ENCODE results near the gene SETD1A. TPM values are rescaled to one million over a fixed set of nuclear protein-coding genes. Genes with fewer than 3 reads are reported as not detected.

SETD1A gene
- total RNA-seq, 1 experiment from 2014 or later: 33.2 TPM

GRCh38 chr16:30966033-30966619, 8.6 kb downstream of the SETD1A start:
- no peak overlapping the region for H3K4me3 ChIP-seq
- H2AFZ ChIP-seq: no peak overlapping the region
- ChIA-PET CTCF (no interaction called here), POLR2A (ENCODE audit: unreplicated experiment) (interaction anchor here (0.7 kb wide), 1 partner anchor 151 kb away, joined by 5 read pairs; the partner anchor contains the start of gene KAT8)
- no peaks in the 10 kb centered on the region for H3K27me3 ChIP-seq (ENCODE audit: insufficient read depth, low read depth)
- intact Hi-C loops (cut with micrococcal nuclease; ENCODE audit: unreplicated experiment): no loop called here
- H3F3A ChIP-seq (ENCODE audit: insufficient read depth, low read depth): no peaks in the 10 kb centered on the region; the same call in 1 of the 2 replicates
- no peak overlapping the region for H3K27ac ChIP-seq
- H3K4me1 ChIP-seq (replicated peaks; ENCODE audit: insufficient read depth): no peaks in the 10 kb centered on the region
- no peak overlapping the region for H3K4me2 ChIP-seq
- no peaks in the 10 kb centered on the region; the same call in 1 of the 2 replicates for H3K79me2 ChIP-seq (ENCODE audit: low read depth)
- no peak for TF ChIP-seq EZH2 (IDR thresholded peaks at IDR 0.05; ENCODE audit: low read depth)
- TF ChIP-seq CTCF (conservative IDR thresholded peaks at IDR 0.05): no peak
- H3K36me3 ChIP-seq (ENCODE audit: low read depth): peaks cover 55% of the 10 kb centered on the region
- H3K9me2 ChIP-seq (ENCODE audit: insufficient read depth): no peaks in the 10 kb centered on the region
- peak in 1 of 2 experiments; percentile 12 for DNase-seq
- BruUV-seq (replicated peaks): no TSS peak
- peaks cover 11% of the 10 kb centered on the region for H4K20me1 ChIP-seq (ENCODE audit: insufficient read depth)
- no peaks in the 10 kb centered on the region for H3K9me3 ChIP-seq (ENCODE audit: insufficient read depth, low read depth)

GRCh38 chr16:30967795-30968194, 10.2 kb downstream of the SETD1A start:
- H3K36me3 ChIP-seq (ENCODE audit: low read depth): peaks cover 54% of the 10 kb centered on the region
- H4K20me1 ChIP-seq (ENCODE audit: insufficient read depth): peaks cover 7% of the 10 kb centered on the region
- no peaks in the 10 kb centered on the region for H3K27me3 ChIP-seq (ENCODE audit: insufficient read depth, low read depth)
- H3K9me3 ChIP-seq (ENCODE audit: insufficient read depth, low read depth): no peaks in the 10 kb centered on the region
- H3F3A ChIP-seq (ENCODE audit: insufficient read depth, low read depth): no peaks in the 10 kb centered on the region
- no peak overlapping the region for H3K4me3 ChIP-seq
- H3K4me2 ChIP-seq: no peak overlapping the region
- ChIA-PET POLR2A (ENCODE audit: unreplicated experiment) (no interaction called here), CTCF (no interaction called here)
- peak in 1 of 2 experiments; percentile 26 for DNase-seq
- no peaks in the 10 kb centered on the region; the same call in 1 of the 2 replicates for H3K79me2 ChIP-seq (ENCODE audit: low read depth)
- H3K27ac ChIP-seq: no peak overlapping the region
- no TSS peak for BruUV-seq (replicated peaks)
- TF ChIP-seq EZH2 (IDR thresholded peaks at IDR 0.05; ENCODE audit: low read depth): no peak
- TF ChIP-seq CTCF (conservative IDR thresholded peaks at IDR 0.05): no peak
- H3K4me1 ChIP-seq (replicated peaks; ENCODE audit: insufficient read depth): no peaks in the 10 kb centered on the region
- H2AFZ ChIP-seq: no peak overlapping the region
- intact Hi-C loops (cut with micrococcal nuclease; ENCODE audit: unreplicated experiment): no loop called here
- no peaks in the 10 kb centered on the region for H3K9me2 ChIP-seq (ENCODE audit: insufficient read depth)

- Histone ChIP-seq H3K36me3 (ENCODE audit: low read depth) (peaks cover 53% of the 10 kb centered on the region), H3K9me3 (ENCODE audit: insufficient read depth, low read depth) (no peaks in the 10 kb centered on the region), H3K9me2 (ENCODE audit: insufficient read depth) (no peaks in the 10 kb centered on the region), H3K4me2 (no peak overlapping the region), H3K4me1 (replicated peaks; ENCODE audit: insufficient read depth) (no peaks in the 10 kb centered on the region), H4K20me1 (ENCODE audit: insufficient read depth) (peaks cover 7% of the 10 kb centered on the region), H3K4me3 (no peak overlapping the region), H3K79me2 (ENCODE audit: low read depth) (no peaks in the 10 kb centered on the region), H3K27ac (no peak overlapping the region), H2AFZ (no peak overlapping the region), H3K27me3 (ENCODE audit: insufficient read depth, low read depth) (no peaks in the 10 kb centered on the region), H3F3A (ENCODE audit: insufficient read depth, low read depth) (no peaks in the 10 kb centered on the region)
- ChIA-PET CTCF (interaction anchor here (0.7 kb wide), 1 partner anchor 487 kb away, joined by 4 read pairs; no protein-coding TSS in a partner anchor), POLR2A (ENCODE audit: unreplicated experiment) (no interaction called here)
- TF ChIP-seq EZH2 (IDR thresholded peaks at IDR 0.05; ENCODE audit: low read depth) (no peak), CTCF (conservative IDR thresholded peaks at IDR 0.05) (no peak)
- BruUV-seq (replicated peaks): no TSS peak
- intact Hi-C loops (cut with micrococcal nuclease; ENCODE audit: unreplicated experiment): no loop called here
- peak in 1 of 2 experiments; percentile 5 for DNase-seq
Observed at GRCh38 chr16:30969246-30969842, 11.8 kb downstream of the SETD1A start.

Measured in PC-9 (cell line).